HFF-Myc (cell line): Measurements from ENCODE around the gene HNRNPK.
A peak's percentile ranks its signal among the peaks of the same experiment; 100 is the strongest.

Experiments used
- DNase-seq: peaks from one replicate; pipeline ENCODE4 v3.0.0-alpha.2; 2011; ENCODE audit warnings: low read depth; ENCODE audit errors: extremely low read depth
- H3K4me3 ChIP-seq: replicated peaks from 2 replicates; pipeline ENCODE4 v1.5.1; 2011; ENCODE audit warnings: low read depth, mild to moderate bottlenecking, control low read depth, low read length
- CTCF ChIP-seq: IDR thresholded peaks from 2 replicates; pipeline ENCODE4 v1.5.1; 2012; ENCODE audit warnings: mild to moderate bottlenecking, low read depth, low read length, control low read depth; ENCODE audit errors: missing control alignments

The HNRNPK gene

GRCh38 chr9:83977196-83977595, 2.8 kb downstream of the HNRNPK start:
- peak overlapping the region; percentile 77 for H3K4me3 ChIP-seq

GRCh38 chr9:83976372-83976771, 3.6 kb downstream of the HNRNPK start:
- DNase-seq, result no peak
- no peak for TF ChIP-seq CTCF
- H3K4me3 ChIP-seq, result peak overlapping the region; percentile 77

More at GRCh38 chr9:83977196-83977595, 2.8 kb downstream of the HNRNPK start:
- no peak for TF ChIP-seq CTCF
- no peak for DNase-seq

GRCh38 chr9:83975300-83975699, 4.7 kb downstream of the HNRNPK start:
- no peak overlapping the region for H3K4me3 ChIP-seq
- TF ChIP-seq CTCF, result no peak
- DNase-seq, result no peak

GRCh38 chr9:83972286-83972685, 7.7 kb downstream of the HNRNPK start:
- H3K4me3 ChIP-seq, result no peak overlapping the region
- no peak for DNase-seq
- no peak for TF ChIP-seq CTCF

- H3K4me3 ChIP-seq, result no peak overlapping the region
- TF ChIP-seq CTCF, result no peak
- DNase-seq, result no peak
Observed at GRCh38 chr9:83971485-83971884, 8.5 kb downstream of the HNRNPK start.

GRCh38 chr9:83969602-83970001, 10.4 kb downstream of the HNRNPK start:
- H3K4me3 ChIP-seq, result no peak overlapping the region
- TF ChIP-seq CTCF, result no peak
- no peak for DNase-seq

GRCh38 chr9:83967073-83967472, 12.9 kb downstream of the HNRNPK start:
- no peak for TF ChIP-seq CTCF
- no peak overlapping the region for H3K4me3 ChIP-seq
- DNase-seq, result no peak
